Naive thymus-derived CD8-positive, alpha-beta T cell (primary cell): Measurements from ENCODE around the gene GATAD2A. TPM values are rescaled to one million over a fixed set of nuclear protein-coding genes. Genes with fewer than 3 reads are reported as not detected.

Experiments used
- ATAC-seq, 2 donors: fragments of 150-1000 bp; cut with Tn5 transposase in 1 of 2; sonication (Bioruptor Pico), chemical (Tn5 transposase) in 1 of 2; 1 replicate in 1 of 2; 2 replicates in 1 of 2; pipeline ENCODE4 v1.10.0; 2021; ENCODE audit warnings: mild to moderate bottlenecking in 2 of 2, moderate library complexity in 2 of 2
- POLR2A ChIA-PET: fragments of 350-600 bp; sonication (Branson Sonifier 250); formaldehyde crosslinking; loops from one replicate; lab custom pipeline; 2021; ENCODE audit warnings: antibody characterized with exemption; lab: Charles Lee
- DNase-seq, 10 donors: peaks; one replicate each; pipeline versions ENCODE4 v3.0.0 to v3.0.0-alpha.2; 2020 to 2022
- H3K27ac Mint-ChIP-seq, 10 donors: one replicate each; pipeline ENCODE4 v1.8.0; 2020 to 2022; ENCODE audit warnings: mild to moderate bottlenecking in 10 of 10, mixed read lengths in 10 of 10, moderate library complexity in 4 of 10, inconsistent platforms in 1 of 10
- H3K27me3 Mint-ChIP-seq, 5 donors: one replicate each; pipeline ENCODE4 v1.8.0; 2021 to 2022; ENCODE audit warnings: mixed read lengths in 5 of 5
- H3K36me3 Mint-ChIP-seq, 3 donors: one replicate each; pipeline ENCODE4 v1.8.0; 2020 to 2022; ENCODE audit warnings: mixed read lengths in 3 of 3, mild to moderate bottlenecking in 2 of 3, inconsistent platforms in 1 of 3
- H3K4me1 Mint-ChIP-seq, 4 donors: one replicate each; pipeline ENCODE4 v1.8.0; 2021 to 2022; ENCODE audit warnings: mixed read lengths in 4 of 4
- H3K4me3 Mint-ChIP-seq, 10 donors: one replicate each; pipeline ENCODE4 v1.8.0; 2020 to 2022; ENCODE audit warnings: mild to moderate bottlenecking in 10 of 10, mixed read lengths in 10 of 10, moderate library complexity in 6 of 10, inconsistent platforms in 1 of 10
- H3K9me3 Mint-ChIP-seq, 9 donors: one replicate each; pipeline ENCODE4 v1.8.0; 2020 to 2022; ENCODE audit warnings: mixed read lengths in 9 of 9, mild to moderate bottlenecking in 3 of 9, inconsistent platforms in 1 of 9, moderate library complexity in 1 of 9
- polyA plus RNA-seq, 3 donors: library from polyadenylated mRNA; unstranded; fragments of 300-500 nt; fragmentation: Illumina TruSeq; gene quantifications; one replicate each; pipeline ENCODE4 v1.2.3, GENCODE V29; 2021
- total RNA-seq, 8 experiments: library from RNA in 2 of 8; stranded (reverse) in 2 of 8; gene quantifications; one replicate each; pipeline ENCODE4 v1.2.3 and lab custom pipeline; 2021 to 2026

GATAD2A gene
- total and polyA plus RNA-seq, 5 experiments from 2014 or later = 14.5 to 107 (median 35.1) TPM

- H3K27me3 Mint-ChIP-seq = no peaks in the 10 kb centered on the region
- POLR2A ChIA-PET = interaction anchor here (0.7 to 9.1 kb wide), 13 partner anchors 13 to 297 kb away, joined by 3 to 131 read pairs (median 8); partner anchors contain the start of genes GATAD2A and NR2C2AP
- no peaks in the 10 kb centered on the region for H3K9me3 Mint-ChIP-seq
- peak overlapping the region; percentile 97 to 99 (median 98) for H3K27ac Mint-ChIP-seq
- peak in 1 of 10 donors; percentile 59 for DNase-seq
- H3K4me3 Mint-ChIP-seq = peak overlapping the region; percentile 48 to 79 (median 73)
- no peak for ATAC-seq
- peaks cover 0 to 23% (median 2%) of the 10 kb centered on the region in 3 donors for H3K36me3 Mint-ChIP-seq
- H3K4me1 Mint-ChIP-seq = peaks cover 23 to 70% (median 63%) of the 10 kb centered on the region in 4 donors
Measured at GRCh38 chr19:19487950-19488874, 82.7 kb downstream of the GATAD2A start.

- Mint-ChIP-seq H3K36me3 (peaks cover 0 to 26% (median 1%) of the 10 kb centered on the region in 3 donors), H3K9me3 (no peaks in the 10 kb centered on the region), H3K27ac (peak overlapping the region; percentile 97 to 99 (median 98)), H3K27me3 (no peaks in the 10 kb centered on the region), H3K4me3 (peak overlapping the region; percentile 67 to 83 (median 74)), H3K4me1 (peaks cover 22 to 64% (median 59%) of the 10 kb centered on the region in 4 donors)
- DNase-seq (peak; percentile 69 to 96 (median 90)), ATAC-seq (peak; percentile 85 to 93)
- POLR2A ChIA-PET = interaction anchor here (0.6 to 9.1 kb wide), 15 partner anchors 13 to 298 kb away, joined by 3 to 131 read pairs (median 5); partner anchors contain the start of genes GATAD2A, NR2C2AP and TSSK6
Measured at GRCh38 chr19:19488875-19489690, 83.6 kb downstream of the GATAD2A start.

- H3K4me1 Mint-ChIP-seq = peaks cover 23 to 63% (median 57%) of the 10 kb centered on the region in 4 donors
- no peaks in the 10 kb centered on the region for H3K9me3 Mint-ChIP-seq
- DNase-seq = peak in 3 of 10 donors; percentile 18 to 59 (median 22)
- no peaks in the 10 kb centered on the region for H3K27me3 Mint-ChIP-seq
- ATAC-seq = peak; percentile 17 to 37
- peak overlapping the region; percentile 97 to 99 (median 98) for H3K27ac Mint-ChIP-seq
- H3K4me3 Mint-ChIP-seq = peak overlapping the region; percentile 67 to 83 (median 74)
- POLR2A ChIA-PET = interaction anchor here (0.6 to 9.1 kb wide), 15 partner anchors 26 to 174 kb away, joined by 3 to 131 read pairs (median 5); partner anchors contain the start of genes GATAD2A and TSSK6
- peaks cover 0 to 31% (median 1%) of the 10 kb centered on the region in 3 donors for H3K36me3 Mint-ChIP-seq
Measured at GRCh38 chr19:19489804-19490204, 84.3 kb downstream of the GATAD2A start.

GRCh38 chr19:19490214-19490968 is 84.9 kb downstream of the GATAD2A start:
- H3K9me3 Mint-ChIP-seq = no peaks in the 10 kb centered on the region
- peaks cover 0 to 35% (median 1%) of the 10 kb centered on the region in 3 donors for H3K36me3 Mint-ChIP-seq
- peak overlapping the region in 7 of 10 donors; percentile 13 to 79 (median 73) for H3K4me3 Mint-ChIP-seq
- peaks cover 22 to 60% (median 51%) of the 10 kb centered on the region in 4 donors for H3K4me1 Mint-ChIP-seq
- peak overlapping the region; percentile 97 to 99 (median 98) for H3K27ac Mint-ChIP-seq
- ATAC-seq = peak; percentile 13 to 45
- DNase-seq = peak; percentile 62 to 89 (median 80)
- POLR2A ChIA-PET = interaction anchor here (0.6 to 9.1 kb wide), 16 partner anchors 25 to 174 kb away, joined by 3 to 131 read pairs (median 4); partner anchors contain the start of genes GATAD2A and TSSK6
- no peaks in the 10 kb centered on the region for H3K27me3 Mint-ChIP-seq

GRCh38 chr19:19491321-19492025 is 86.0 kb downstream of the GATAD2A start:
- Mint-ChIP-seq H3K27me3 (no peaks in the 10 kb centered on the region), H3K4me1 (peaks cover 20 to 53% (median 42%) of the 10 kb centered on the region in 4 donors)
- POLR2A ChIA-PET = interaction anchor here (0.6 to 9.1 kb wide), 4 partner anchors 85 to 173 kb away, joined by 4 to 131 read pairs (median 28); partner anchors contain the start of gene GATAD2A

GRCh38 chr19:19492026-19492610 is 86.6 kb downstream of the GATAD2A start:
- no peak for DNase-seq

More at GRCh38 chr19:19491321-19492025, 86.0 kb downstream of the GATAD2A start:
- peak overlapping the region in 1 of 10 donors; percentile 57 for H3K27ac Mint-ChIP-seq
- H3K4me3 Mint-ChIP-seq = peak overlapping the region in 1 of 10 donors; percentile 4
- ATAC-seq (no peak), DNase-seq (peak in 1 of 10 donors; percentile 46)
- peaks cover 0 to 45% (median 1%) of the 10 kb centered on the region in 3 donors for H3K36me3 Mint-ChIP-seq
- H3K9me3 Mint-ChIP-seq = no peaks in the 10 kb centered on the region

GRCh38 chr19:19493841-19494546 is 88.5 kb downstream of the GATAD2A start:
- peaks cover 15 to 31% (median 18%) of the 10 kb centered on the region in 4 donors for H3K4me1 Mint-ChIP-seq
- POLR2A ChIA-PET = interaction anchor here (0.6 to 9.1 kb wide), 3 partner anchors 89 to 128 kb away, joined by 3 to 131 read pairs (median 7); partner anchors contain the start of gene GATAD2A
- no peak for ATAC-seq
- no peaks in the 10 kb centered on the region for H3K9me3 Mint-ChIP-seq
- peaks cover 0 to 64% (median 3%) of the 10 kb centered on the region in 3 donors for H3K36me3 Mint-ChIP-seq
- H3K27me3 Mint-ChIP-seq = no peaks in the 10 kb centered on the region
- DNase-seq = peak in 1 of 10 donors; percentile 60
- H3K27ac Mint-ChIP-seq = peak overlapping the region in 5 of 10 donors; percentile 15 to 80 (median 57)
- no peak overlapping the region for H3K4me3 Mint-ChIP-seq

More at GRCh38 chr19:19492026-19492610, 86.6 kb downstream of the GATAD2A start:
- Mint-ChIP-seq H3K36me3 (peaks cover 0 to 52% (median 1%) of the 10 kb centered on the region in 3 donors), H3K9me3 (no peaks in the 10 kb centered on the region), H3K4me3 (no peak overlapping the region), H3K4me1 (peaks cover 19 to 49% (median 36%) of the 10 kb centered on the region in 4 donors), H3K27ac (peak overlapping the region in 4 of 10 donors; percentile 27 to 57 (median 53)), H3K27me3 (no peaks in the 10 kb centered on the region)
- POLR2A ChIA-PET = interaction anchor here (0.6 to 9.1 kb wide), 5 partner anchors 23 to 172 kb away, joined by 3 to 131 read pairs (median 5); partner anchors contain the start of genes GATAD2A and TSSK6
- ATAC-seq = no peak

- H3K36me3 Mint-ChIP-seq = peaks cover 0 to 72% (median 3%) of the 10 kb centered on the region in 3 donors
- POLR2A ChIA-PET = interaction anchor here (0.7 to 0.8 kb wide), 2 partner anchors 20 to 91 kb away, joined by 3 to 6 read pairs; partner anchors contain the start of genes GATAD2A and NDUFA13
- DNase-seq = peak in 1 of 10 donors; percentile 57
- no peaks in the 10 kb centered on the region for H3K27me3 Mint-ChIP-seq
- H3K9me3 Mint-ChIP-seq = no peaks in the 10 kb centered on the region
- H3K27ac Mint-ChIP-seq = peak overlapping the region in 1 of 10 donors; percentile 8
- peaks cover 0 to 12% (median 3%) of the 10 kb centered on the region in 4 donors for H3K4me1 Mint-ChIP-seq
- ATAC-seq = no peak
- no peak overlapping the region for H3K4me3 Mint-ChIP-seq
Measured at GRCh38 chr19:19495614-19496603, 90.4 kb downstream of the GATAD2A start.
